K562 (cell line): ENCODE results near the gene MKNK2. TPM values are rescaled to one million over a fixed set of nuclear protein-coding genes. Genes with fewer than 3 reads are reported as not detected.

Experiments used
- CEBPG ChIP-seq, 3 experiments: fragments of 200-800 bp in 1 of 3; sonication (Bioruptor generic) in 1 of 3; sonication (generic) in 1 of 3; formaldehyde crosslinking in 1 of 3; IDR thresholded peaks in 2 of 3; conservative IDR thresholded peaks in 1 of 3; 2 replicates each; pipeline versions ENCODE4 v1.6.1 to v1.8.0; 2016 to 2022; ENCODE audit warnings: missing compliant biosample characterization in 2 of 3, missing genetic modification characterization in 2 of 3, mild to moderate bottlenecking in 1 of 3, missing genetic modification reagents in 1 of 3
- CREB3L1 ChIP-seq: fragments of 450-650 bp; IDR thresholded peaks from 2 replicates; pipeline ENCODE4 v1.6.1; 2014; ENCODE audit warnings: low read depth, mild to moderate bottlenecking, moderate library complexity, borderline replicate concordance
- EGR1 ChIP-seq: fragments of 450-650 bp; conservative IDR thresholded peaks from 2 replicates; pipeline ENCODE4 v1.6.1; 2017; ENCODE audit warnings: mild to moderate bottlenecking
- ELK1 ChIP-seq: sonication (generic); formaldehyde crosslinking; IDR thresholded peaks from 2 replicates; pipeline ENCODE4 v1.8.1; 2022; ENCODE audit warnings: missing genetic modification reagents
- GABPA ChIP-seq: fragments of 200-800 bp; sonication (Bioruptor generic); conservative IDR thresholded peaks from 2 replicates; pipeline ENCODE4 v1.6.1; 2016; ENCODE audit warnings: low read depth, missing genetic modification characterization, missing compliant biosample characterization
- KAT8 ChIP-seq: fragments of 450-650 bp; IDR thresholded peaks from 2 replicates; pipeline ENCODE4 v1.6.1; 2016; ENCODE audit warnings: low read depth, mild to moderate bottlenecking
- MAX ChIP-seq: sonication (generic); formaldehyde crosslinking; IDR thresholded peaks from 2 replicates; pipeline ENCODE4 v1.9.0; 2022; ENCODE audit warnings: mild to moderate bottlenecking, missing genetic modification reagents
- MYC ChIP-seq, 2 experiments: fragments of 250-450 bp in 1 of 2; sonication (Bioruptor Pico) in 1 of 2; IDR thresholded peaks; 2 replicates each; pipeline versions ENCODE4 v1.5.1 to v1.6.1; 2012 to 2021; ENCODE audit warnings: low read depth in 2 of 2, borderline replicate concordance in 1 of 2, improper control_type of control experiment in 1 of 2, low read length in 1 of 2, mild to moderate bottlenecking in 1 of 2, moderate library complexity in 1 of 2
- NONO ChIP-seq, 2 experiments: fragments of 200-400 bp in 1 of 2; fragments of 450-650 bp in 1 of 2; formaldehyde crosslinking in 1 of 2; IDR thresholded peaks; 2 replicates each; pipeline ENCODE4 v1.6.1; 2017; ENCODE audit warnings: low read depth in 2 of 2, mild to moderate bottlenecking in 2 of 2, moderate library complexity in 2 of 2, low read length in 1 of 2
- NRF1 ChIP-seq, 2 experiments: fragments of 450-650 bp; IDR thresholded peaks in 1 of 2; conservative IDR thresholded peaks in 1 of 2; 2 replicates each; pipeline ENCODE4 v1.6.1; 2014; ENCODE audit warnings: mild to moderate bottlenecking in 2 of 2
- POLR2AphosphoS5 ChIP-seq: IDR thresholded peaks from 2 replicates; pipeline ENCODE4 v1.6.1; 2011; ENCODE audit warnings: mild to moderate bottlenecking, low read depth, low read length, moderate library complexity; ENCODE audit not compliant: control insufficient read depth, insufficient read depth
- RAD21 ChIP-seq, 2 experiments: fragments of 250-450 bp in 1 of 2; fragments of 450-650 bp in 1 of 2; sonication (Bioruptor Pico) in 1 of 2; formaldehyde crosslinking in 1 of 2; IDR thresholded peaks in 1 of 2; conservative IDR thresholded peaks in 1 of 2; 2 replicates each; pipeline versions ENCODE4 v1.4.0 to v1.8.0; 2020 to 2022; ENCODE audit warnings: mild to moderate bottlenecking in 2 of 2, moderate library complexity in 1 of 2
- RBFOX2 ChIP-seq: fragments of 200-400 bp; formaldehyde crosslinking; IDR thresholded peaks from 2 replicates; pipeline ENCODE4 v1.6.1; 2017; ENCODE audit warnings: low read depth, mild to moderate bottlenecking, low read length, moderate library complexity
- RCOR1 ChIP-seq, 2 experiments: IDR thresholded peaks; 2 replicates each; pipeline ENCODE4 v1.6.1; 2012; ENCODE audit warnings: low read depth in 2 of 2, low read length in 2 of 2, borderline replicate concordance in 1 of 2, improper control_type of control experiment in 1 of 2
- SOX6 ChIP-seq: fragments of 450-650 bp; IDR thresholded peaks from 2 replicates; pipeline ENCODE4 v1.6.1; 2014; ENCODE audit warnings: mild to moderate bottlenecking
- ZNF57 ChIP-seq: fragments of 450-650 bp; formaldehyde crosslinking; IDR thresholded peaks from 2 replicates; pipeline ENCODE4 v1.4.0; 2020; ENCODE audit warnings: mild to moderate bottlenecking, moderate library complexity
- ZNF644 ChIP-seq: fragments of 200-800 bp; sonication (Bioruptor generic); IDR thresholded peaks from 2 replicates; pipeline ENCODE4 v1.6.1; 2016; ENCODE audit warnings: low read depth, missing genetic modification characterization, missing compliant biosample characterization
- polyA plus RNA-seq, 8 experiments: library from polyadenylated mRNA; depleted of rRNA in 4 of 8; stranded (reverse) in 5 of 8; unstranded in 3 of 8; fragments of >200 nt; fragmentation: Nextera tagmentation in 2 of 8; fragmentation: Illumina TruSeq in 1 of 8; extraction: Ambion mirVana in 2 of 8; extraction: Trizol in 1 of 8; gene quantifications; 2 replicates each; pipeline versions ENCODE4 v1.2.1 to v1.2.3, GENCODE V29; 2011 to 2014; ENCODE audit warnings: inconsistent platforms in 1 of 8, missing spikeins in 1 of 8
- total RNA-seq, 7 experiments: library from RNA; depleted of rRNA in 6 of 7; stranded (reverse); fragments of >200 nt in 6 of 7; fragmentation: Illumina TruSeq in 2 of 7; extraction: Trizol in 2 of 7; gene quantifications; 2 replicates each; pipeline versions ENCODE4 v1.2.1 to v1.2.3, GENCODE V29; 2011 to 2021; ENCODE audit warnings: low replicate concordance in 1 of 7
- TF ChIP-seq, protein P1 (sequence below): sonication (generic); formaldehyde crosslinking; IDR thresholded peaks from 2 replicates; pipeline ENCODE4 v1.8.1; 2023; ENCODE audit warnings: mild to moderate bottlenecking, missing genetic modification reagents

Gene MKNK2
- total and polyA plus RNA-seq, 9 of the 15 experiments (the other 6 are each of a cell fraction or from before 2014, with no cell fraction given), result 5.1 to 191 (median 51.9) TPM

DNA sequence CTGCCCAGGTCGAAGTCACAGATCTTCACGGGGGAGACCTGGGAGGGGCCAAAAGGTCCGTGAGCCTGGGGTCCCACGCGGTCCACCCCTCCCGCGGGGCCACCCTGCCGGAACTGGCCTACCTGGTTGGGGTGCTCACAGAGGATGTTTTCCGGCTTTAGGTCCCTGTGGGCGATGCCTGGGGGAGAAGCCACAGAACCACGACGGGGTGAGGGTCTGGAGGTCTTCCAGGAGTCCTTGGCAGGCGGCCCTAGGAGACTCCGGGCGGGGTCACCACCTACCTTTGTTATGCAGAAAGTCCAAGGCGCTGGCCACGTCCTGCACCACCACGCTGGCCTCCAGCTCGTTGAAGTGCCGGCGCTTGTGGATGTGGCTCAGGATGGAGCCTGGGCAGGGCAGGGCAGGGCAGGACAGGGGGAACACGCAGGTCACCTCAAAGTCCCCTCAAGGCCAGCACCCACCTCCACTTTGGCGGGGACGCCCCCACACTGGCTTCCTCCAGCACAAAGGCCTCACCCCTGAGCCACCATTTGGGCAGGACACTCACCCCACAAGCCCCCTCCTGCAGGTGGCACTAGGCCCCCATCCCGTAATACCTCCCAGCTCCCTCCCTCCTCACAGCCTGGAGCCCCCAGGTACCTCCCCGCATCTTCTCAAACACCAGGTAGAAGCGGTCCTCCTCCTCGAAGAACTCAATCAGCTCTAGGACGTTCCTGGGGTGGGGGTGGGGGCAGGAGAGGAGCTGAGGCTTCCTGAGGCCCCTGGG lies 8.4 kb downstream of the MKNK2 start (continued):
- TF ChIP-seq NONO (IDR thresholded peaks at IDR 0.05; ENCODE audit: low read depth in 2 of 2, low read length in 1 of 2) (0 out of 4 replicates have a peak, but pooled peaks of 1 of the 2 experiments have one; percentile 31), CEBPG (CRISPR knock-in tag; IDR thresholded peaks at IDR 0.05) (no peak), CEBPG (tag; conservative IDR thresholded peaks at IDR 0.05 in 1 of 2, IDR thresholded peaks at IDR 0.05 in 1 of 2) (peak in 1 of 2 experiments; percentile 73; a peak in 3 of 4 replicates), RCOR1 (IDR thresholded peaks at IDR 0.05; ENCODE audit: borderline replicate concordance in 1 of 2, low read depth in 2 of 2, low read length in 2 of 2) (no peak), GABPA (tag) (no peak), SOX6 (no peak), KAT8 (no peak), POLR2AphosphoS5 (no peak), MYC (IDR thresholded peaks at IDR 0.05; ENCODE audit: low read depth, low read length) (no peak), MYC (CRISPR knock-in tag; IDR thresholded peaks at IDR 0.05; ENCODE audit: borderline replicate concordance, low read depth) (peak; percentile 30; the same call in 1 of the 2 replicates), ELK1 (CRISPR knock-in tag) (no peak), ZNF57 (CRISPR knock-in tag) (no peak), MAX (CRISPR knock-in tag) (peak; percentile 41; the same call in 1 of the 2 replicates), NRF1 (conservative IDR thresholded peaks at IDR 0.05 in 1 of 2, IDR thresholded peaks at IDR 0.05 in 1 of 2) (0 out of 4 replicates have a peak, but pooled peaks of 1 of the 2 experiments have one; percentile 25), RAD21 (CRISPR knock-in tag; conservative IDR thresholded peaks at IDR 0.05 in 1 of 2, IDR thresholded peaks at IDR 0.05 in 1 of 2) (no peak), ZNF644 (tag) (no peak), EGR1 (peak; percentile 28; the same call in 1 of the 2 replicates), RBFOX2 (peak; percentile 57), CREB3L1 (0 out of 2 replicates have a peak, but pooled peaks have one; percentile 18)
- TF ChIP-seq, protein P1, sequence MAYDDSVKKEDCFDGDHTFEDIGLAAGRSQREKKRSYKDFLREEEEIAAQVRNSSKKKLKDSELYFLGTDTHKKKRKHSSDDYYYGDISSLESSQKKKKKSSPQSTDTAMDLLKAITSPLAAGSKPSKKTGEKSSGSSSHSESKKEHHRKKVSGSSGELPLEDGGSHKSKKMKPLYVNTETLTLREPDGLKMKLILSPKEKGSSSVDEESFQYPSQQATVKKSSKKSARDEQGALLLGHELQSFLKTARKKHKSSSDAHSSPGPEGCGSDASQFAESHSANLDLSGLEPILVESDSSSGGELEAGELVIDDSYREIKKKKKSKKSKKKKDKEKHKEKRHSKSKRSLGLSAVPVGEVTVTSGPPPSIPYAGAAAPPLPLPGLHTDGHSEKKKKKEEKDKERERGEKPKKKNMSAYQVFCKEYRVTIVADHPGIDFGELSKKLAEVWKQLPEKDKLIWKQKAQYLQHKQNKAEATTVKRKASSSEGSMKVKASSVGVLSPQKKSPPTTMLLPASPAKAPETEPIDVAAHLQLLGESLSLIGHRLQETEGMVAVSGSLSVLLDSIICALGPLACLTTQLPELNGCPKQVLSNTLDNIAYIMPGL (CRISPR knock-in tag), result no peak
- TF ChIP-seq, all 486 proteins: peak for 23
